GM10847 (cell line): ENCODE results near the gene FNTB.

Source experiments
- POLR2A ChIP-seq: IDR thresholded peaks from 2 replicates; pipeline ENCODE4 v1.6.1; 2011; ENCODE audit not compliant: insufficient read length; ENCODE audit errors: extremely low read depth

FNTB gene

GRCh38 chr14:64966976-64967375, 19.7 kb upstream of the FNTB start:
- TF ChIP-seq POLR2A = no peak

- TF ChIP-seq POLR2A = no peak
Observed at GRCh38 chr14:64968167-64968566, 18.5 kb upstream of the FNTB start.

DNA sequence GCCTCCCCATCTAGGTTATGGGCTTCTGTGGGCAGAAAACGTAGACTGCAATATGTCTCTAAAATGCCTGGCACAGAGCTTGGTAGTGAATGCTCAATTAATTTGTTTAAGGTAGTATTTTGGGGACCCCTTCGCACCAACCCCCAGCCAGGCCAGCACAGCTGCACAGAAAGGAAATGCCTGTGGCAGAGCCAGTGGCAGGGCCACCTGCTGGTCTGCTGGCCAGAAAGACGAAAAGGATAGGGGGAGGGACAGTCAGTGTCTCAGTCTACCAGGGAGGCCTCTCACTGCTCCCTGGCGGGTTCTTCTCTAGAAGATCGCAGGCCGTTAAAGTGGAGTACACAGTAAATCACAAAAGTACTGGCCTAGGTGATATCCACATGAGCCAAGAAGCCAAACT, 18.0 kb upstream of the FNTB start:
- no peak for TF ChIP-seq POLR2A

DNA sequence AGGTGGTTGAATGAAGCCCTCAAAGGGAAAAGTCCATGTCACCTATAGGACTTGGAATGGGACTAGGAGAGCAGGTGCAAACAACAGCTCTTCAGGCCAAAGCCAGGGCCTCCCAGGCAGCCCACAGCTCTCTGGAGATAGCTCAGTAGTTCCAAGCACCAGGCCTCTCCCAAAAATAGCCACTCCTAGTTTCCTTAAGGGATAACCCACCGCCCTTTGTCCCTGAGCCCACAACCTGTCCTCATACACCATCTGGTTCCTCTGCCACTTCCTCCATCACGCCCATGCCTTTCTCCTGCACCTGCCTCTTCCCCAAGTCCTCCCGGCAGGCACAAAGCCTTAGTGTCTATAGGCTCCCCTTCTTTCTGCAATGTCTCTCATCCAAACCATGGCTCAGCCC, 16.7 kb upstream of the FNTB start:
- TF ChIP-seq POLR2A = no peak

DNA sequence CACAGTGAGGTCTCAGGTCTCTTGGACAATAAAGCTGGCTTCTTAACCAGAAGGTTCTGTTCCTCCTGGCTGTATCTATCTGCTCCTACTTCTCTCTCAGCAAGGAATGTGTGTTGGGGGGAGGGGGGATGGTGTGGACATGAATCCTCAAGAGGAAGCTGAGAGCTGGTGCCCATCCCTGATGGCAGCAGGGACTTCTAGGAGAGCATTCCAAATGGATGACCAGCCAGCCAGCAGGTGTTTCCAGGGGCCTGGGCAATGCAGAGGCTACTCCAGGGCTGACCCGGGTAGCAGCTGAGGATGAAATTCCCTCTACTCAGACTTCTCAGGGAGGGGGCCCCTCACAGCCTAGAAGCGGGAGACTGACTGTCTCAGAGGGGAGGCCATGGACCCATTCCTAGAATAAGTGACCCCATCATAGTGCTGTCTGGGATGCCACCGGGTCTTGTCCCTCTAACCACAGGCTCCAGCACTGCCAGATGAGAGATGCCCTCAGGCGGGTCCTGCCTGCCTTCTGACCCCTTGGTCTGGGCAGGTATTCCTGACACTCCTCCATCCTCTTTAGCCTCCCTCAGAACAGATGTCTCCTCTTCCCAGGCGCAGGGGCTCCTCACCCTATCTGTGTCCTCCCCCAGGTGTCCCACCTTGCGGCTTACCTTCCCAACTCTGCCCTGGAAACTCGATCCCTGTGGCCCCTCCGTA, 15.8 kb upstream of the FNTB start:
- TF ChIP-seq POLR2A = no peak

GRCh38 chr14:64971491-64971942, 15.2 kb upstream of the FNTB start:
- TF ChIP-seq POLR2A = no peak

- TF ChIP-seq POLR2A = no peak
Observed at GRCh38 chr14:64971943-64972791, 14.5 kb upstream of the FNTB start, which contains the start of gene RAB15. RAB15 (minus strand) TSS chr14:64972336; CDS start chr14:64972076, 260 bp downstream.

- no peak for TF ChIP-seq POLR2A
Observed at GRCh38 chr14:64973026-64973442, 13.7 kb upstream of the FNTB start.

DNA sequence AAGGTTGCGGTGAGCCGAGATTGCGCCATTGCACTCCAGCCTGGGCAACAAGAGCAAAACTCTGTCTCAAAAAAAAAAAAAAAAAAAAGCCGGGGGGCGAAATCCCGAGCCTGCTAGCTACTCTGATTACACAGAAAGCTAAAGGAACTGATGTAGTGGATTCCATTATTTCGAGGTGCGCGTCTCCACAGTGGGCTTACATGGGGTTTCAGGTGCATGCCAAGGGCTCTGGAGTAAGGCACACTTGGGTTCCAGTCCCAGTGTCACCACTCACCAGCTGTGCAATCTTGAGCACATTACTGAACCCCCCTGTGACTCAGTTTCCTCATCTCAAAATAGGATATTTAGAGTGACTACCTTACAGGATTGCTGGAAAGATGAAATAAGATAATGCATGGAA, 12.9 kb upstream of the FNTB start:
- TF ChIP-seq POLR2A = no peak

- no peak for TF ChIP-seq POLR2A
Observed at GRCh38 chr14:64974563-64974962, 12.1 kb upstream of the FNTB start.

GRCh38 chr14:64979336-64980074, 7.2 kb upstream of the FNTB start:
- TF ChIP-seq POLR2A = no peak

DNA sequence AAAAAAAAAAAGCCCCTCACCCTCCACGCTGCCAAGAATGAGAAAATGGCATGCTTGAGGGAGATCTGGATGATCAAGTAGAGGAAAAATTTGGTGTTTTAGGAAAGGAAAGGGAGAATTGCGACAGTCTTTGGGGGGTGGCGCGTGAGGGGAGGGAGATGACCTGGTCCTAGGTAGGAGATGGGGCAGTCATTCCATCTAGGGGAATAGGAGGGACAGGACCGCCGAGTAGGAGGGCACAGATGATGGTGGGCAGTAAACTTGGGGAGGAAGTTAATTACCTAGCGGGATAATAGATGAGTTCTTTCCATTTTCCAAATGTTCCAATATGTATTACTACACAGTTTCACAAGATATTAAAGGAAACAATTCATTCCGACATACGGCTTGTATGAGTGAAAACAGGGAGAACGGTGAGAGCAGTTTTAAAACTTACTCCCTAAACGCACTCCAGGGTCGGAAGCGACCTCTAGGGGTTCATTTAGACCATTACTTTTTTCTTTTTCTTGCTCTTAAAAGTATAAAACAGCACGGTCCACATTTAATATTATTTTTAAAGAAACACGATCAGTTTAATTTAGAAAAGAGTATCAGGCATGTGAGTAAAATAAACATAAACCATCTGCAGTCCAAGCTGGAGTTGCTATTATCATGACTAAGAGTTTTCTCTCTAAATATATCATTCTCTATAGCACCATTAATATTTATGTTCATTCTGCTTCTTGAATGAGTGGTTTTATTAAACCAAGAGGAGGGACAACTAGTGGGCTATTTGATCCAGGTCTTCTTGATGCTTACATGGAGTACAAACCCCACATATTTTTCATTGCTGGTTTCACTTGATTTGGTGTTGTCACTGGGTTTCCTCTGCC, 3.0 kb upstream of the FNTB start:
- no peak for TF ChIP-seq POLR2A

- no peak for TF ChIP-seq POLR2A
Observed at GRCh38 chr14:64987438-64987767, 708 bp downstream of the FNTB start.

- TF ChIP-seq POLR2A = no peak
Observed at GRCh38 chr14:64990296-64990695, 3.6 kb downstream of the FNTB start.

DNA sequence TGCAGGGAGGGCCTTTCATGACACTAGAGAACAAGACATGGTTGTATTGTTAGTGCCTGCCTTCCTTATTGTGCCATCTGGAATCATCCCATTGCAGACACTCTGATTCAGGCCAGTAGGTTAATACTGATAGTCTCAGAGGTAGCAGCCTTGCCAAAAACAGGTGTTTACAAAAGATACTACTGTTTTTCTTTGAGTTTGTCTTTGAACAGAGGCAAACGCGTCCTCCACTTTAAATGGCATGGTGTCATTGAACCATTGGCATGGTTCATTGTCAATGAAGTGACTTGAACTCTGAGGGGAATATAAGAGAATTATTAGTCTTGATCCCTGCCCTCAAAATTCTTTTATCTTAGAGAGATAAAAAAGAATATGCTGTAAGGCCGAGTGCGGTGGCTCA, 4.2 kb downstream of the FNTB start:
- no peak for TF ChIP-seq POLR2A
